GM19372 (cell line): ENCODE measurements around the gene ZMYM2.

ENCODE experiments used
- ATAC-seq: cut with Tn5 transposase; IDR thresholded peaks from one replicate; pipeline ENCODE4 v1.9.1; 2021; ENCODE audit warnings: mild to moderate bottlenecking, low read depth, moderate library complexity; ENCODE audit not compliant: unreplicated experiment

The ZMYM2 gene

DNA sequence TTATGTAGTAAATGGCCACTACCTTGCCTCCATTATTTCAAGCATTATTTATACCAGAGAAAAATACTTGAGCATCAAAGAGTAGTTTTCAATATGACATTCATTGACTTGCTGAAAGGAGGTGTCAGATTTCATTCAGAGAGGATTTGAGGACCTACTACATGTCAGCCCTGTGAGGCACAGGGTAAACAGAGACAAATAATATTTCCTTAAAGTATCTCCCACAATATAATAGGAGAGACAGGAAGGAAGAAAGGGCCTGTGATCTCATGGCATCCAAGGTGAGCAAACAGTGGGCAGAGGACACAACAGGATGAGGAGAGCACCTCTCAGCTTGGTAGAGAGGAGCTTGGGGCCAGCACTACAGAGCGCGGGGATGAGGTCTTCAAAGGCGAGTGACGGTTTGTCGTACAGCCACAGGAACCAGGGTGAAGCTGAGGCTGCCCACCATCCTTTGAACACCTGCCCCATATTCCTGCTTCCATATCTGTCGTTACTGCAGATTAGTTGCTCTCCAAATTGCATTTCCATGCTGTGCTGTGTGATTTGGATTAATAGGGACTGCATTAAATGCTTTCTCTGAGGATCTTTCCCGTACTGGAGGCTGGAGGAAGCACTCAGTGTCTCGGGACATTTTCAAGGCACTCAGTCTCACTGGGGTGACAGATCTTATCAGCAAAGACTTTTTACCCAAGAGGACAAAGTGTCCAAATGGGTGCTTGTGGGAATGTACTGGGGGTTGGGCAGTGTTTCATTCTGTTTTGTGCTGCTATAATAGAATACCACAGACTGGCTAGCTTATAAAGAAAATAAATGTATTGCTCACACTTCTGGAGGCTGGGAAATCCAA is 143.2 kb downstream of the ZMYM2 start:
- ATAC-seq = no peak

DNA sequence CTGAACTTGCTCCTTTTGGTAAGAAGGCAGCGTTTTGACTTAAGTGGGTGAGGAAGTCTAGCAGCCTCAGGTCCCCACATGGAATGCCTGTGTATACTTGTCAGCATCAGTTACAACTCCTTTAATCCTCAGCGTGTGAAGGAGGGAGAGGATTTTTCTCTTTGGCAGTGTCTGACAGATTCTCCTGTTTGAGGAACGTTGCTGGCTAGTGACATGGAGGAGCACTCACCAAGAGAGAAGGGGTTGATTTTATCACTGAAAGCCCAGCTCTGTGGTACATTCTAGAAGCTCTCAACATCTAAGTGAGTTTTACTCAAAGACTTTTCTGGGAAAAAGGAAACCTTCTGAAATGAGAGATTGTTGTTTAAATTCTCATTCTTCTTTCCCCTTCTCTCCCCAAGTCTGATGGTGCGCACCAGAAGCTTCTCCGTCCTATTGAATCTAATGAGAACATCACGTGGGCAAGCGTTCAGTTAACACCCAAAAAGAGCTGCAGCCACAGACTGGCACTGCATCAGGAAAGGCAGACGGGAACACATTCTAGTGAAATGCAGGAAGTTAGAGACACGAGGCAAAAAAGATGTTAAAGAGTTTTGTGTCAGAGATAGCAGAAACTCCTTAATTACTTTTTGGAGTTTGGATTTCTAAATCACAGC is 144.1 kb downstream of the ZMYM2 start:
- no peak for ATAC-seq

DNA sequence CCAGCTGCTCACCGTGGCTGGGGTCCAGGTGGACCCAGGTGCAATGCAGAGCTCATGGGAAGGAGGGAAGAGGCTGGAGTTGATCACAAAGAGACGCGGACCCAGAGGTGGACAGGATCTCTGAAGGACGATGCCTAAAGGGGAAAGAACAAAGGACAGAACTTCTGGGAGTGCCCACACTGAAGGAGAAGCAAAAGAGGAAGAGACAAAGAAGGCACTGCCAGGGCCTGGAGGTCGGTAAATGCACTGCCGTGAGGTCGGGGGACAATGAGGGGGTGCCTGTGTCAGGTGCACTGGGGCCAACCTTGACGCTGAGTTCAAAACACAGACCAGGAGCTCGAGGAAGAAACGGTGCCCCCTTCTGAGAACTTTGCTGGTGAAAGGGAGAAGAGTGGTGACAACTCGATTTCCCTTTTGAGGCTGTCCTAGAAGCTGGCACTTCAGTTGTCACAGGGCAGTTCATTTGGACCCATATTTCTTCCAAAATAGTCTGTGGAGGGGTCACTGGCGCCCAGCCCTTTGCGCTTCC is 146.7 kb downstream of the ZMYM2 start:
- no peak for ATAC-seq

DNA sequence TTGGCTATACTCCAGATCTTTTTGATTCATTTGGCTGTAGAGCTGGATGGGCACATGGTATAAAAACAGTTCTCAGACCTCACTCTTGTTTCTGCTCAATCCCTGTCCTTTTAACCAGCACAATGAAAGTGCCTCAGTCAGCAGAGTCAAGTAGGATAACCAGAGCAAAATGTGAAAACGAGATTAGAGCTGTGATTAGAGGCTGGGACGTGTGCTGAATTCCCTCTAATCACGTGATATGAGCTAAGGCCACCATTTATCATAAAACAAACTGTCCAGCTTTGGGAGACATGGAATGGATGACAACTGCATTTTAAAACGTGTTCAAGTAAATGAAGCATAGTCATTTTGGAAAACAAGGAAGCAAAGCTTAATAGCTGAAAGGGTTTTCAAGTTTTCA is 148.2 kb downstream of the ZMYM2 start:
- ATAC-seq = no peak

DNA sequence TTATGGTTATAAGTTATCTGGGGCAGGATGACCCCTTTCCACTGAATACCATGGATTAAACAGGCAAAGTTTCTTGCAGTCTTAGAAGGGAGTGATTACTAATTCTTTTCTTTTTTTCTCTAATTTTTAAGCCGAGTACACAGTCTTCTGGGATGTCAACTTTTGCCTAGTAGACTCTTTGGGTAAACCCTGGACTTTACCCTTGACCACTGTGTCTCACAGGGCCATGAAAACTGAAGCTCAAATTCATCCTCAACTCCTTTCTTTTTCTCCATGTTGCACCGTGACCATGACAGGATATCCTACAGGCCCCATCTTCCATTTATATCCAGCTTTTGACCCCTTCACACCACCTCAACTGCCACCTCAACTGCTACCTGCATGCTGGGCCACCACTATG is 150.5 kb downstream of the ZMYM2 start:
- ATAC-seq = no peak

DNA sequence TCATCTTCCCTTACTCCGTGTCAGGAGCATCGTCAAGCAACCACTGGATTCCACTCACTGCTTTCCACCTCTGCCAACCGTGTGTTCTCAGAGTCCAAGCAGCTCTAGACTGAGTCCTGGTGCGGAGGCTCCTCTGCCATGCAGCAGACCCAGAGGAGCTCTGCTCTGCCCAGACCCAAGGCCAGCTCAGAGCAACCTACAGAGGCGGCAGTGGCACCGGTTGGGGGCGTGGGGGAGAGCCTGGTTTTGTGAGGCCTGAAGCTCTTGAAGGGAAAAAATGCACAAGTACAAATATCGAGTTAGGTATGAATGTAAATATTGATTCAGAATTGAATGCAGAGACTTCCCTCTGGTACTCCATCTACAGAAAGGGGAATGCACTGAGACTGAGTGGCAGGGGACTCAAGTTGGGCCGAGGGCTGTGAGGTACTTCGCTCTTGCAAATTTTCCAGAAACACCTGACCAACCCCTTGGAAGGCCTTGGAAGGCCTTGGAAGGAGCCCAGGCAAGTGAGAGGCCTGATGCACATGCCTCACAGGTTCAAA is 155.6 kb downstream of the ZMYM2 start:
- ATAC-seq = no peak

DNA sequence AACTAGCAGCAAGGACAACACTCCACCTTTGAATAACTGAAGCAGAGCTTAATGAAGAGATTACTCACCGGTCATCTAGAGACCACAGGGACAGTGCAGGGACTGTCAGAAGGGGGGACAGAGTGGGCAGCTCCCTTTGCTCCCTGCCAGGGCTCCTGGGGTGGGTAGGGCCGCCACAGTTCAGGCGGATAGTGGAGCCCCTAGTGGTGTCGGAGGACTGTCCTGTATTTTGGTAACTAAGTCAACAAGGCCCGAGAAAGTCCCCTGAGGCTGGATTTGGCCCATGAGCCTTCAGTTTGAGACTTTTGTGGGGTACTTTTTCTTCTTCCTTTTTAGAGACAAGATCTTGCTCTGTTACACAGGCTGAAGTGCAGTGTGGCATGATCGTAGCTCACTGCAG is 157.7 kb downstream of the ZMYM2 start:
- no peak for ATAC-seq

DNA sequence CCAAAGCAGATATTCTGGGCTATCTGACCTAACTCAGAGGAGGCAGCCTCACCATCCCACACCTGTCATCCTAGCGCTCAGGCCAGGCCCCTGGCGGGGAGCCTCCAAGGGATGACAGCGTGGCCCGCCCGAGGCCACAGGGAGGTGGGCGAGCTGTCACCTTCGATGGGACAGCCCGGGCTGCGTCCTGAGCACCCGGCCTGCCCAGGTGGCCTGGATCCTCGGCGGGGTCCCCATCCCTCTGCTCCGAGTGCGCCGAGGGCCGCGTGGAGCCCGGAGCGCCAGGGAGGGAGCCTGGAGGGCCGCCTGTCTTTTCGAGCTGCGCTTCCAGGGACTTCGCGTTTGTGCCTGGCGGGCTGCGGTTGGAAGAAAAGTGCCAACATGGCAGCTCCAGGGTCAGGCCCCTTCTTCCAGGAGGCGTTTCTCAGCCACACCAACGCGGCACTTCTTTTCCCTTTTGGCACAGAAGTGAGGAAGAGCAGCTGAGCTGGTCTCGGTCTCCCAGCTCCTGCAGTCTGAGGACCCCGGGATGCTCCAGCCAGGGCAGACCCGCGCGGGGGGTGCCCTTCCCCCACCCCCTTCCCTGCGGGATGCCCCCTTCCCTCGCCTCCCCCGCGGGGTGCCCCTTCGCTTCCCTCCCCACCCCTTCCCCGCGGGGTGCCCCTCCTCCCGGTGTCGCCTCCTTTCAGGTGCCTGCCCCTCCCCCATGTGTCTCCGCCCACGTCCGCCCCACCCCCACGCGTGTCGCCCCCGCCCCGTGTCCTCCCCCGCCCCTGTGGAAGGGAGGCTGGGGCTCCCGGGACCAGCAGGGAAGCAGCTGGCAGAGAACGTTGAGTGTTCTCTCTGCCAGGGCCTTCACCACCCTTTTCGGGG is 160.0 kb downstream of the ZMYM2 start:
- ATAC-seq = peak; percentile 22

DNA sequence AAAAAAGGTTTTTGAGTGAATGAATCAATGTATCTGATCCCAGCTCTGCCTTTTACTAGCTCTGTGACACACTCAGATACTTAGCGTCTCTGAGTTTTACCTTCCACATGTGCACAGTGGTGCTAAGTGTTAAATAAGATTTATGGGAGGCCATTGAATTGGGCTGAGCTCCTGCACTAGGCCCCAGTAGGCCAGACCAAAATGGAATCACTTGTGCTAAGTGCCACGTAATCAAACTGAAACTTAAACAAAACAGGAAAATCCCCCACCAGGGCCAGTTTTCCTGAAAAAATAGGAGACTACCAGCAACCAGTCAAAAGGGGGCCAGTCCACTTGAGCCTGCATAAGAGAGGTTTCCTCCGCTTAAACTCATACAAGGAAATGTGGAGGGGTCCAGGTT is 161.4 kb downstream of the ZMYM2 start:
- ATAC-seq = no peak

DNA sequence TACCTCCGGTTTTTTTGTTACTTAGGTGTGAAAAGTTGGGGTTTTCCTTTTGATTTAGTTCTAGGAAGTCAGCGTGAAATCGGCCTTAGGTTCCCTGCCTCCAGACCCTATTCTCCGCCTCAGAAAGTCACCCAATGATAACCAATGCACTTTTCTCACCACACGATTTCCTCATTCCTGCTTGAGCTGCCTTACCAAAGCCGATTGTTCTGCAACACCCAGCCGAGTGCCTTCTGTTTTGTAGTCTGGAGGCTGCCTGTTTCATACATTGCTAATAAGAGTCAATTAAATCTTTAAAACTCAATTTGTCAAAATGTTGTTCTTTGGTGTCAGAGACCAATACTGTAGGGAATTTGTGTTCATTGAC is 162.6 kb downstream of the ZMYM2 start:
- ATAC-seq = no peak

DNA sequence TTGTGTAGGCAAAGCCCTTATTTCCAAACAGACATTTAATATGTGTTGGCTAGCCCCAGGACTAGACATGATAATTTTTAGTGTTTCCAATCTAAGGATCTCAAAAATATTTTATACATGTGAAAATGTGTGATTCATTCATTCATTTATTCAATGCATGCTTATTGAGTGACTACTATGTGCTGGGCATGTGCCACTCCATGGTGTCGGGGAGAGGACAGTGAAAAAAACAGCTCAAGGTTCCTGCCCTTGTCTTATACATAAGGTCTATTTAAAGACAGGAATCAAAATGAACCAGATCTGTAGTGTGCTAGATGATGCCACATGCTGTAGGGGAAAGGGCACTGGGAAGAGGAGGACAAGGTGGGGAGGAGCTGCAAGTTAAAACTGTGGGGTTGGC is 165.8 kb downstream of the ZMYM2 start:
- ATAC-seq = no peak

DNA sequence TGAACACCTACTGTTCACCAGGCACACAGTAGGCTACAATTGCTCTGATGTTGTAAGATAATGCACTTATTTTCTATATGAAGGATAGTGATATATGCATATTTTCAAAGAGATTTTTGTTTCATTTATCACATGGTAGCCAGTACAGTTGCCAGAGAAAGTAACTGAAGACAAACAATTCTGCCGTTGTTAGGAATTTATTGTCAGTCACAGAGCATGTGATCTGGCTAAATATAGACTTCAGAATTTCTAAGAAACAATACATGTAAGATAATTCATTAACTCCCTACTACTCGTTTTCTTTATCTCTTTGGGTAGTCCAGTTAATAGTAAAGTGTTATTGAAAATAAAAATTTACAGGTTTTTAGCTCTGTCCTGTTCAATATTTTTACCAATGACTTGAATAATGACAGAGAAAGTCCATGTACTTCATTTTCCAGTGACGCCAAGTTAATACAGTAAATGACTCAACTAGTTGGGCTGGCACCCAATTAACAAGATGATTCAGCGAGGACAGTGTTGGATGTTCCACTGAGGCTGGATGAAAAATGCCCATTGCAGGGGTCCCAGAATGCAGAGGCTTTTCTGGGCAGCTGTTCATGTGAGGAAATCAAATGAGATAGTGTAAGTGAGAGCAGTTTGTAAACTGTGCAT is 166.7 kb downstream of the ZMYM2 start:
- ATAC-seq = no peak

DNA sequence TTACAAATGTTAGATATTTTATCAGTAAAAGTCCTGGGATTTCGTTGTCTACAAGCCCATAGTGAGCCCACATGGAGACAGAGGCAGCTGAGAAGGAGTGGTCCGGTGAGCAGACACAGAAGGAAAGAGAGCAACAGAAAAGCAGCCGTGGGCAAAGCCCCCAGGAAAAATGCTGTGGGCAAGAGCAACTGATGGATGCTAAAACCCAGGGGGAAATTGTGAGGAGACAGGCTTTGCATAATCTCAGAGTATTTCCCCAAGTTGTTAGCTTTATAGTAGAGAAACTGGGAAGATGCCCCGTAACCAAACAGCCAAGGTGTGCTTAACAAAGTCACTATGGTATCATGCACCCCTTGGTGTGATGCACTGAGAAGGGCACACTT is 167.2 kb downstream of the ZMYM2 start:
- ATAC-seq = no peak

DNA sequence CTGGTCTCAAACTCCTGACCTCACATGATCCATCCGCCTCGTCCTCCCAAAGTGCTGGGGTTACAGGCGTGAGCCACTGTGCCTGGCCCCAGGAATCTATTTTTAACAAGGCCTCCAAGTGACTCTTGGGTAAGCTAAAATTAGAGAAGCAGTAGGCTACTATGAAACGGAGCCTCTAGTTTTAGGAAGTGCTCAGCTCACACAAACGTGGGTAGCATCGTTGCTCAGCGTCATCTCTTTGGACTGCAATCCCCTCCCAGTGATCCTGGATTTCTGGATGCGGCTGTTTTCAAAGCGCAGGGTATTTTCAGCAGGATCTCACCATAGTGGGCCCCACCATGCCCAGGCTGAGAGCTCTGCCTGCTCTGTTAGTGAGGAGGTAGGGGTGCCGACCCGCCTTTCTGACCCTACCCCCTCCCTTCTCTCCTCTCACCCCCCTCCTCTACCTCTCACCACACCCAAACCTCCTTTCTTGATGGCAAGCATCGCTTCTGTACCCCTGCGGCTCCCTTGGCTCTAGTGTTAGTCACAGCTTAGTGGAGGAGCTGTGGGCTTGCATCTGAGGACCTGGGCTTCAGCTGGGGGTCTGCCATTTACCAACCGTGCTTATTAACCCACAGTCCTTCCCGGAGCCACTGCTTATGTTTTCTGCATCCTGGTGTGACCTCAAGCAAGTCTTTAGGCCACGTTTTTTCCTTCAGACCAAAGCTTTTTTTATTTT is 168.2 kb downstream of the ZMYM2 start:
- no peak for ATAC-seq

DNA sequence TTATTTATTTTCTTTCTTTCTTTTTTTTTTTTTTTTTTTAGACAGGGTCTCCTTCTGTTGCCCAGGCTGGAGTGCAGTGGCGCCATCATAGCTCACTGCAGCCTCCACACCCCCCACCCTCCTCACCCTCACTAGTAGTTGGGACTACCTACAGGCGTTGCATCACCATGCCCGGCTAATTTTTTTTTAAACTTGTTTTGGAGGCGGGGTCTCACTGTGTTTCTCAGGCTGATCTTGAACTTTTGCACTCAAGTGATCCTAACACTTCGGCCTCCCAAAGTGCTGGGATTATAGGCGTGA is 168.7 kb downstream of the ZMYM2 start:
- ATAC-seq = no peak

DNA sequence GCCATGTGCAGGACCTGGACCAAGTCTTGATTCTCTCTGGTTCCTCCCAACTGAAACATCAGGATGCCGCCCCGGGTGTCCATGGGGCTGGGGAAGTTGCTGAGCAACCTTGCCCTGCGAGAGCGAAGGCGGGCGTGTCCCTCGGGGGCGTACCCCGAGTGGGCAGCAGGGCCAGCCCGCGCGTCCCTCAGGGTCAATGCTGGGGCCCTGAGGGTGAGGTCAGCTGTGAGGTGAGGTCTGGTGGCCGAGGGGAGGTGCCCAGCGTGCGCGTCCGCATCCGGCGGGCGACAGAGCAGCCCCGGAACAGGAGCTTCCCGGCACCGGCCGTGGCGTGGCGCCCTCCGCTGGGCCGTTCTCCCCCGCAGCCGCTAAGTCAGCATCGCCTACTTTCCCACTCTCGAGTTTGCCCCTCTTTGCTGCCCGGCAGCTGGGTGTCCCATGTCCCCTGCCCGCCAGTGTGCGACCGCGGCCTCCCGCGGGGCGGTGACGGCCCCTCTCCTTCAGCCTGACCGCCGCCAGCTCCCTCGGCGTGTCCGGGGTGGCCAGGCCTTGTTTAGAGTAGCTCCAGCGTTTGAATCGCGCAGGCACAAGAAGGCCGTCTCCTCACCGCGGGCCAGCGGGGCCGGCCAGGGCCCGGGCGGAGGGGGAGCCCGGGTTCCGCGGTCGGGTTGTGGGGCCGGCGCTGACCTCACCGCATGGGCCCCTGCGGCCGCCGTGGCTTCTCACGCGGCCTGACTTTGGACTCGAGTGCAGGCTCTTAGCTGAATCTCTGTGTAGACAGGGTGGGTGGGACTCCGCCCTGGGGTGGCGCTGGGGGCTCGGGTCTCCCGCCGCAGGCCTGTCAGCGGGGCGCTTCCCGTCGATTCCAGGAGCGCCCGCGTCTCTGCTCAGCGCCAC is 169.3 kb downstream of the ZMYM2 start:
- peak; percentile 66 for ATAC-seq

DNA sequence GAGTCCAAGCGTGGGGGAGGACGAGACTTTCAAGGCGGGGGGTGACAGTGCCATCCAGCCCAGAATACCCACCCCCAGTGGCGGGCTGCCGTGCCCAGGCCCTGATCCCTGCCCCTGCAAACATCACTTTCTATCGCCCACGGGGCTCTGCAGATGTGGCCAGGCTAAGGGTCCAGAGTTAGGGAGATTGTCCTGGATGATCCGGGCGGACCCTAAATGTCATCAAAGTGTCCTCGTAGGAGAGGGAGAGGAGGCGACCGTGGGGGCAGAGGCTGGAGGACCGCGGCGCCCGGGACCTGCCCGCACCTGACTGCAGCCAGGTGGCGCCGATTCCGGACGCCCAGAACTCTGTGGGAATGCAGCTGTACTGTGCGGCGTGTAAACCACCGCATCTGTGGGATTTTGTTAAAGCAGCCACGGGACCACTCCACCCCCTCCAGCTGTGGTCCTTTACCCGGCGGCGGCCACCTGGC is 170.0 kb downstream of the ZMYM2 start:
- peak; percentile 5 for ATAC-seq

DNA sequence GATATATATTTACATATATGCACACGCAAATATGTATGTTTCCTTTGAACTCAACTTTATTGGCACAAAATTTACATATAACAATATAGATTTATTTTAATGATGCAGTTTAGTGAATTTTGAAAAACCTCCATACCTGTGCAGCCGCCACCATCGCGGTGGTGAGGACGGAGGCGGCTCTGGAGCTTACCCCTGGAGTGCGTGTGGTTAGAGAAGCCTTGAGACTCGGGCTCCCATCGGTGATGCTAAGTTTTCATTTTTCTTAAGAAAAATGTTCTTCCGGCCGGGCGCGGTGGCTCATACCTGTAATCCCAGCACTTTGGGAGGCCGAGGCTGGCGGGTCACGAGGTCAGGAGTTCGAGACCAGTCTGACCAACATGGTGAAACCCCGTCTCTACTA is 170.5 kb downstream of the ZMYM2 start:
- no peak for ATAC-seq

DNA sequence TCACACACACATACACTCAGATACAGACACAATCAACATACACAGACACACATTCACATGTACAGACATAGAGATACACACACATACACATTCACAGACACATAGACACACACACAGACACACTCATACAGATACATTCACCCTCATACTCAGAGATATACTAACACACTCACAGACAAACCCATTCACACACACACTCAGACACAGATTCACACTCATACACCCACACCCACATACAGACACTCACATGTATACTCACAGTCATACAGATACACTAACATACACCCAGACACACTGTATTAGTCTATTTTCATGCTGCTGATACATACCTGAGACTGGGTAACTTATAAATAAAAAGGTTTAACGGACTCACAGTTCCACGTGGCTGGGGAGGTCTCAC is 171.5 kb downstream of the ZMYM2 start:
- ATAC-seq = no peak
